ENCODE results near the gene KRTAP5-11.
"Not testable (repeated sequence)": the region's sequence is repeated elsewhere in the genome, so short reads cannot be mapped to it uniquely, and the experiment has no call there.

KRTAP5-11 gene

GRCh38 chr11:71554996-71555395, 27.7 kb downstream of the KRTAP5-11 start:
- DNase-seq: no peak

GRCh38 chr11:71551711-71552110, 31.0 kb downstream of the KRTAP5-11 start:
- DNase-seq: no peak

- no peak for DNase-seq
Measured at GRCh38 chr11:71548716-71549151, 33.9 kb downstream of the KRTAP5-11 start.

GRCh38 chr11:71548120-71548519, 34.6 kb downstream of the KRTAP5-11 start, which contains the start of gene KRTAP5-9:
TSS of gene KRTAP5-9 (plus strand) at chr11:71548420. CDS start at chr11:71548658, 238 bp downstream.
- no peak for DNase-seq

- no peak for DNase-seq
Measured at GRCh38 chr11:71545405-71545966, 37.2 kb downstream of the KRTAP5-11 start.

GRCh38 chr11:71544525-71545214, 38.0 kb downstream of the KRTAP5-11 start:
- no peak for DNase-seq

GRCh38 chr11:71543866-71544265, 38.8 kb downstream of the KRTAP5-11 start:
- no peak for DNase-seq

GRCh38 chr11:71542879-71543777, 39.5 kb downstream of the KRTAP5-11 start:
- DNase-seq: no peak

GRCh38 chr11:71542382-71542781, 40.3 kb downstream of the KRTAP5-11 start:
- no peak for DNase-seq

GRCh38 chr11:71540521-71541304, 42.0 kb downstream of the KRTAP5-11 start:
- not testable (repeated sequence) for DNase-seq

GRCh38 chr11:71539971-71540370, 42.7 kb downstream of the KRTAP5-11 start:
- not testable (repeated sequence) for DNase-seq

- DNase-seq: no peak
Measured at GRCh38 chr11:71539017-71539416, 43.7 kb downstream of the KRTAP5-11 start.

GRCh38 chr11:71538666-71538990, 44.0 kb downstream of the KRTAP5-11 start:
- DNase-seq: no peak

- DNase-seq: not testable (repeated sequence)
Measured at GRCh38 chr11:71537977-71538665, 44.6 kb downstream of the KRTAP5-11 start, which contains the start of gene KRTAP5-8. TSS of gene KRTAP5-8 (plus strand) at chr11:71538025. CDS start at chr11:71538056, 31 bp downstream.

GRCh38 chr11:71537537-71537936, 45.1 kb downstream of the KRTAP5-11 start:
- DNase-seq: peak; percentile 37

GRCh38 chr11:71535825-71536224, 46.9 kb downstream of the KRTAP5-11 start:
- no peak for DNase-seq

GRCh38 chr11:71534711-71535608, 47.7 kb downstream of the KRTAP5-11 start:
- not testable (repeated sequence) for DNase-seq

- DNase-seq: no peak
Measured at GRCh38 chr11:71532036-71532610, 50.6 kb downstream of the KRTAP5-11 start.

Measured in NCI-H345 (cell line).